Measurements from ENCODE around the gene THAP2. TPM values are rescaled to one million over a fixed set of nuclear protein-coding genes. Genes with fewer than 3 reads are reported as not detected.
"Not testable (repeated sequence)": the region's sequence is repeated elsewhere in the genome, so short reads cannot be mapped to it uniquely, and the experiment has no call there.

THAP2 gene
- total RNA-seq, 1 donor from 2014 or later, result 4.9 TPM

- H3K27ac ChIP-seq, result no peak overlapping the region
- ATAC-seq, result no peak
- no peak for DNase-seq
- H3K4me3 ChIP-seq, result no peak overlapping the region
- H3K9me3 ChIP-seq, result no peaks in the 10 kb centered on the region
- intact Hi-C loops (cut with DNase I), result no loop called here
- H3K36me3 ChIP-seq, result peaks cover 24% of the 10 kb centered on the region
- no peaks in the 10 kb centered on the region for H3K4me1 ChIP-seq
- H3K27me3 ChIP-seq, result no peaks in the 10 kb centered on the region
- no peak for TF ChIP-seq CTCF (IDR thresholded peaks at IDR 0.05)
These were observed 29.0 kb downstream of the THAP2 start for GRCh38 chr12:71693126-71693525.

GRCh38 chr12:71693651-71694050, 29.6 kb downstream of the THAP2 start:
- intact Hi-C loops (cut with DNase I); H3K4me3 ChIP-seq; H3K27ac ChIP-seq; H3K4me1 ChIP-seq; DNase-seq; ATAC-seq; H3K27me3 ChIP-seq; H3K9me3 ChIP-seq: not testable (repeated sequence)
- H3K36me3 ChIP-seq, result peaks cover 29% of the 10 kb centered on the region

- Histone ChIP-seq H3K27ac (no peak overlapping the region), H3K27me3 (no peaks in the 10 kb centered on the region), H3K4me3 (no peak overlapping the region), H3K4me1 (no peaks in the 10 kb centered on the region), H3K36me3 (peaks cover 35% of the 10 kb centered on the region), H3K9me3 (no peaks in the 10 kb centered on the region)
- no peak for DNase-seq
- intact Hi-C loops (cut with DNase I), result no loop called here
- ATAC-seq, result no peak
- no peak for TF ChIP-seq CTCF (IDR thresholded peaks at IDR 0.05)
These were observed 30.2 kb downstream of the THAP2 start for GRCh38 chr12:71694099-71694820.

- H3K27ac ChIP-seq, result no peak overlapping the region
- intact Hi-C loops (cut with DNase I), result no loop called here
- no peak for TF ChIP-seq CTCF (IDR thresholded peaks at IDR 0.05)
- DNase-seq (no peak), ATAC-seq (no peak)
- no peaks in the 10 kb centered on the region for H3K4me1 ChIP-seq
- no peak overlapping the region for H3K4me3 ChIP-seq
- peaks cover 48% of the 10 kb centered on the region for H3K36me3 ChIP-seq
- no peaks in the 10 kb centered on the region for H3K9me3 ChIP-seq
- no peaks in the 10 kb centered on the region for H3K27me3 ChIP-seq
These were observed 31.7 kb downstream of the THAP2 start for GRCh38 chr12:71695782-71696181.

GRCh38 chr12:71702181-71702580, 38.1 kb downstream of the THAP2 start:
- H3K9me3 ChIP-seq; H3K4me3 ChIP-seq; H3K4me1 ChIP-seq; DNase-seq; H3K27ac ChIP-seq; intact Hi-C loops (cut with DNase I); ATAC-seq; H3K27me3 ChIP-seq: not testable (repeated sequence)
- H3K36me3 ChIP-seq, result peaks cover 48% of the 10 kb centered on the region

- TF ChIP-seq CTCF (IDR thresholded peaks at IDR 0.05), result no peak
- ATAC-seq, result no peak
- no peak overlapping the region for H3K4me3 ChIP-seq
- H3K4me1 ChIP-seq, result no peaks in the 10 kb centered on the region
- H3K27ac ChIP-seq, result no peak overlapping the region
- H3K36me3 ChIP-seq, result peaks cover 43% of the 10 kb centered on the region
- DNase-seq, result no peak
- no peaks in the 10 kb centered on the region for H3K27me3 ChIP-seq
- H3K9me3 ChIP-seq, result no peaks in the 10 kb centered on the region
- intact Hi-C loops (cut with DNase I), result no loop called here
These were observed 38.5 kb downstream of the THAP2 start for GRCh38 chr12:71702590-71702989.

- Histone ChIP-seq H3K36me3 (peaks cover 37% of the 10 kb centered on the region), H3K27ac (no peak overlapping the region), H3K9me3 (no peaks in the 10 kb centered on the region), H3K27me3 (no peaks in the 10 kb centered on the region), H3K4me3 (no peak overlapping the region), H3K4me1 (no peaks in the 10 kb centered on the region)
- intact Hi-C loops (cut with DNase I), result no loop called here
- no peak for TF ChIP-seq CTCF (IDR thresholded peaks at IDR 0.05)
- no peak for DNase-seq
- ATAC-seq, result no peak
These were observed 39.1 kb downstream of the THAP2 start for GRCh38 chr12:71703206-71703605.

Measured in upper lobe of right lung (tissue), 1 donor.